BE2C (cell line): ENCODE data around the gene NFATC2.

ENCODE experiments used
- DNase-seq: peaks from one replicate; pipeline ENCODE4 v3.0.0-alpha.2; 2020
- H3K27me3 ChIP-seq: fragments of 250-450 bp; sonication (Bioruptor Pico); 2 replicates; pipeline ENCODE4 v1.5.1; 2020; ENCODE audit warnings: mild to moderate bottlenecking
- H3K36me3 ChIP-seq: fragments of 250-450 bp; sonication (Bioruptor Pico); 2 replicates; pipeline ENCODE4 v1.5.1; 2020; ENCODE audit warnings: mild to moderate bottlenecking
- H3K4me1 ChIP-seq: fragments of 250-450 bp; sonication (Bioruptor Pico); 2 replicates; pipeline ENCODE4 v1.5.1; 2020
- H3K4me3 ChIP-seq: 2 replicates; pipeline ENCODE4 v1.5.1; 2011; ENCODE audit warnings: low read depth, low read length
- H3K9me3 ChIP-seq: fragments of 250-450 bp; sonication (Bioruptor Pico); 2 replicates; pipeline ENCODE4 v1.5.1; 2020
- TF ChIP-seq, protein P1 (sequence below): IDR thresholded peaks from 2 replicates; pipeline ENCODE4 v1.5.1; 2012; ENCODE audit warnings: mild to moderate bottlenecking, low read depth, low read length

NFATC2 gene

DNA sequence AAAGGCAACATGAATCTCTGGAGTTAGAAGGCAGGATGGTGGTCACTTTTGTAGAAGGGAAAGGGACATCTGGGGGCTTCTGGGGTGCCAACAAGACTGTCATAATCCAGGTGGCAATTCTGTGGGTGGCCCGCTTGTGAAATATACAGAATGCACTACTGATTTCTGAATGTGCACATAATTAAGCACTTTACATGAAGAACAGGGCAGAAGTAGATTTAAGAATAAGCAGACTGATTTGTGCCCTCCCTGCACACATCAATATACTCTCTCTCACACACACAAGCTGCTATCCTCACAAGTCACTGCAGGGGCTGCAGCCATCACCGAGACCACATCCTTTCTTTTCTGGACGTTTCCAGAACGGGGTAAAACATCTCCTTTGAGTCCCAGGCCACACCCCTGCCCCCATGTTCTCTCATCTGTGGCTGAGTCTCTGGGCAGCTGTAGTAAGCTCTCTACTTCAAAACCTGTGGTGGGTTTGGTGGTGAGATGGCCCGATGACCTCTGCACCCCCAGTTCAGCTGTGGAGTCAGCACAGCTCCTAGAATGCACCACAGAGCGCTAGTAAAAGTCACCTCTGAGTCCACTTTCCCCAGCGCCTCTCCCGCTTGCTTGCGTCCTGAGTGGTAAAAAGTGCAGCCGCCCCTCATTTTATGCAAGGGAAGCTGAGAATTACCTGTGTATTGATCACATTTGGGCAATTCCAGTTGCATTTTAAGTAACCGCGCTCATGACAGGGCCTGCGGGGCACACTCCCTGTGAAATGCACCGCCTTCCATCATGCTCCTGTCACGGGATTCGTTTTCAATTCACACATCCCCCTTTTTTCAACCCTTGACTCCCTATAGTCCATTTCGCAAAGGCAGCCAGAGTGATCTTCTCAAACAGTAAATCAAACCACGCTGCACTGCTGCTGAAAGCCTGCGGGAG is 115.5 kb downstream of the NFATC2 start:
- no peaks in the 10 kb centered on the region for H3K9me3 ChIP-seq
- H3K4me3 ChIP-seq = no peak overlapping the region
- TF ChIP-seq, protein P1, sequence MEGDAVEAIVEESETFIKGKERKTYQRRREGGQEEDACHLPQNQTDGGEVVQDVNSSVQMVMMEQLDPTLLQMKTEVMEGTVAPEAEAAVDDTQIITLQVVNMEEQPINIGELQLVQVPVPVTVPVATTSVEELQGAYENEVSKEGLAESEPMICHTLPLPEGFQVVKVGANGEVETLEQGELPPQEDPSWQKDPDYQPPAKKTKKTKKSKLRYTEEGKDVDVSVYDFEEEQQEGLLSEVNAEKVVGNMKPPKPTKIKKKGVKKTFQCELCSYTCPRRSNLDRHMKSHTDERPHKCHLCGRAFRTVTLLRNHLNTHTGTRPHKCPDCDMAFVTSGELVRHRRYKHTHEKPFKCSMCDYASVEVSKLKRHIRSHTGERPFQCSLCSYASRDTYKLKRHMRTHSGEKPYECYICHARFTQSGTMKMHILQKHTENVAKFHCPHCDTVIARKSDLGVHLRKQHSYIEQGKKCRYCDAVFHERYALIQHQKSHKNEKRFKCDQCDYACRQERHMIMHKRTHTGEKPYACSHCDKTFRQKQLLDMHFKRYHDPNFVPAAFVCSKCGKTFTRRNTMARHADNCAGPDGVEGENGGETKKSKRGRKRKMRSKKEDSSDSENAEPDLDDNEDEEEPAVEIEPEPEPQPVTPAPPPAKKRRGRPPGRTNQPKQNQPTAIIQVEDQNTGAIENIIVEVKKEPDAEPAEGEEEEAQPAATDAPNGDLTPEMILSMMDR = no peak
- no peaks in the 10 kb centered on the region for H3K4me1 ChIP-seq
- no peak for DNase-seq
- no peaks in the 10 kb centered on the region for H3K36me3 ChIP-seq
- peaks cover 24% of the 10 kb centered on the region for H3K27me3 ChIP-seq

DNA sequence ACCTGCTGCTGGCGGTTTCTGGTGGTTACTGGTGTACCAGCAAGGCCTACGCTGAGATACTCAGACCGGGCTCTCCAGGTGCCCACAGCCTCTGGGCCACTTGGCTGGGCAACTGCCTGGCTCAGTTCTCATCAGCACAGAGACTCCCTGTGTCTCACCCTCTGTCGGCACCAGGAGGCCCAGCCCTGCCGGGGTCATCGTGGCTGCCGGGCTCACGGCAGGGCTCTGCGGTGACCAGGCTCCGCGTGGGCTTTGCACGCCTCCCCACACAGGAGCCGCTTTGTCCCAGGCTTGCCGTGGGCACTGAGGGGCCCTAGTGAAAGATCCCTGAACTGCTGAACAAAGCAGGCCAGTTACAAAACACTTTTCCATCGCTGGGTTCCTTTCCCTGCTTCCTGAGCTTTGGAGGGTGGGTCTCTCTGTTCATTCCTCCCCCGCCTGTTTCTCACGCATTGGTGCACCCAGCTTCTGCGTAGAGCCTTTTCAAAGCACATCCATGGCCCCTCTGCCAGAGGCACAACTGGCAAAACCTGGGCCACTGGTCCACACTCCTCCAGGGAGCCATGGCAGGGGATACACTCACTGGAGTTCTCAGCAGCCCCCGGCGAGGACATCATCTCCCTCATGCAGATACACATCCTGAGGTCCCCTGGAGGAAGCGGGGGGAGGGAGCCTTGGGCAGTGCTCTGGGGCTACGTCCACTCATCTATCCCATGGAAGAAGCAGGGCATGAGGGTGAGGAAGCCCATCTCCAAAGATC is 117.0 kb downstream of the NFATC2 start:
- TF ChIP-seq, protein P1 = no peak

DNA sequence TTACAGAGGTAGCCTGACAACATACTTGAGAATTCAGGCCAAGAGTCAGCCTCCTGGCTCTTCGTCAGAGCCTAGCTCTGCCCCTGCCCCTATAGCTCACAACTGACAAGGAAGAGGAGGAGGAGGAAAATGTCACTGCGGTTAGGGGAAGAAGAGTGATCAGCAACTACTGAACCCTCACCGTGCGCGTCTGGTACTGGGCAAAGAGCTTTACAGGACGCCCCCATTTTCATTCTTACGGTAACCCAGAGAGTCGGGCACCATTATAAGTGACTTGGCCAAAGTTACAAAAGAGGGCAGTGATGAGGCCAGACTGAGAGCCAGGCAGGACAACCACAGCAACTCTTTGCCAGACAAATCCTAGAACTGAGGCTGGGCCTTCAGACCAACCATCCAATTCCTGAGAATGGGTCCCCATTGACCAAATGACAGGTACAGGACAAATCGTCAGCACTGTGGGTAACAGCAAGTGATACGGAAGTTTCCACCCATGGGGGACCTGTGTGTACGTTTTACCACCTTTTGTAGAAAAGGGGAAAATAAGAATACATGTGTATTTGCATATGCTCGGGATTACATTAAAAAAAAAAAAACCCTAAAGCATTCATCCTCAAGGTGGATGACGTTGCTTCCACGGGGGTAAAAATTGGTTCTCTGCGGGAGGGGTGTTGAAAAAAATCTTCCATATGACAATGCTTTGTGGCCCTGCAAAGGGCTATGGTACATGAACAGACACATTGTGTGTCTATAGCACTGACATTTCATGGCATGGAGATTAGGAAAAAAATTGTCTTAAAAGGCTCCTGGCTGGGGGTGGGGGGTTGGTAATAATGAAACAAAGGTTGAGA is 118.0 kb downstream of the NFATC2 start:
- no peaks in the 10 kb centered on the region for H3K36me3 ChIP-seq
- no peak overlapping the region for H3K4me3 ChIP-seq
- TF ChIP-seq, protein P1 = no peak
- no peak for DNase-seq
- H3K9me3 ChIP-seq = no peaks in the 10 kb centered on the region
- H3K4me1 ChIP-seq = no peaks in the 10 kb centered on the region
- H3K27me3 ChIP-seq = peaks cover 15% of the 10 kb centered on the region

More for the DNA sequence above, 117.0 kb downstream of the NFATC2 start:
- Histone ChIP-seq H3K36me3 (no peaks in the 10 kb centered on the region), H3K4me1 (no peaks in the 10 kb centered on the region), H3K4me3 (no peak overlapping the region), H3K27me3 (peaks cover 23% of the 10 kb centered on the region), H3K9me3 (no peaks in the 10 kb centered on the region)
- no peak for DNase-seq

DNA sequence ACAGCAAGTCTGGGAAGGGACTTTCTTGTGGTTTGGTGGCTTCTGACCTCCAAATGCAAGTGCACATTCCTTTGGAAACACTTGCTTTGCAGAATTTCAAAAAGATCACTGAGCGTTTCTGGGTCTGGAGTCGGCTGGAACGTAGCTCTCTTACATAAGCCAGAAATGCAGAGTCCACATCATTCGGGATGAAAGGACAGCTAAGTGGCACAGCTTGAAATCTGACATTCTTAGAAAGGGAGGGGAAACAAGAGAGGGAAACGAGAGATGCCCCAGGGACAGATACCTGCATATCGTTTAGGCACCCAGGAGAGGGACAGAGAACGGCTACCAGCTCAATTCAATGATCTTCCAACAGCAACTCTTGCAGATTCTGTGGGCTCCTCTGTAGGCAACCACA is 118.7 kb downstream of the NFATC2 start:
- H3K9me3 ChIP-seq = no peaks in the 10 kb centered on the region
- no peak overlapping the region for H3K4me3 ChIP-seq
- no peak for DNase-seq
- peaks cover 14% of the 10 kb centered on the region for H3K27me3 ChIP-seq
- no peaks in the 10 kb centered on the region for H3K36me3 ChIP-seq
- no peaks in the 10 kb centered on the region for H3K4me1 ChIP-seq
- TF ChIP-seq, protein P1 = no peak

DNA sequence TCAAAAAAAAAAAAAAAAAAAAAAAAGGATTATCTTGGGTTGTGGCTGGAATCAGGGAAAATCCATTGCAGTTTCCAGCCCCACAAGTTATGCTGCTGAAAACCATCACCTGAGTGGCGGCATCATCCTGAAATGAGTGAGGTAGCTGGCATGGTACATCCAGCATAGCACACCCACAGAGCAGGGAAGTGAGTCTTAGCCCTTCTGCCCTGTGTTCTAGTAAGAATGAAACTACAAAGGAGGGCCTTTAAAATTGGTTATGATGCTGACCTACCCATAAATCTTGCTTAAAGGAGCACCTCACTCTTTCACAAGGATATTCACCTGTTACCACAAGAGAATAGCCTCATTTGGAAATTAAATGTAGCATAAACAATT is 119.2 kb downstream of the NFATC2 start:
- H3K4me3 ChIP-seq = no peak overlapping the region
- TF ChIP-seq, protein P1 = no peak

More for the DNA sequence above, 119.2 kb downstream of the NFATC2 start:
- Histone ChIP-seq H3K27me3 (peaks cover 8% of the 10 kb centered on the region), H3K36me3 (no peaks in the 10 kb centered on the region), H3K4me1 (no peaks in the 10 kb centered on the region), H3K9me3 (no peaks in the 10 kb centered on the region)
- DNase-seq = no peak
